ENCODE measurements around the gene STKLD1.
A peak's percentile ranks its signal among the peaks of the same experiment; 100 is the strongest.
"Not testable (repeated sequence)": the region's sequence is repeated elsewhere in the genome, so short reads cannot be mapped to it uniquely, and the experiment has no call there.

Gene STKLD1

GRCh38 chr9:133389025-133389557, 12.9 kb downstream of the STKLD1 start:
- DNase-seq: no peak

GRCh38 chr9:133389562-133389961, 13.4 kb downstream of the STKLD1 start:
- no peak for DNase-seq

GRCh38 chr9:133390713-133391112, 14.5 kb downstream of the STKLD1 start:
- DNase-seq: no peak

GRCh38 chr9:133391449-133391848, 15.3 kb downstream of the STKLD1 start:
- not testable (repeated sequence) for DNase-seq

GRCh38 chr9:133392308-133392707, 16.1 kb downstream of the STKLD1 start:
- DNase-seq: not testable (repeated sequence)

GRCh38 chr9:133393399-133393798, 17.2 kb downstream of the STKLD1 start:
- DNase-seq: no peak

GRCh38 chr9:133394687-133395271, 18.6 kb downstream of the STKLD1 start:
- DNase-seq: no peak

- DNase-seq: no peak
These were observed 20.8 kb downstream of the STKLD1 start for GRCh38 chr9:133396952-133397351.

GRCh38 chr9:133397370-133397769, 21.2 kb downstream of the STKLD1 start:
- no peak for DNase-seq

GRCh38 chr9:133397895-133398294, 21.7 kb downstream of the STKLD1 start:
- no peak for DNase-seq

- DNase-seq: no peak
These were observed 24.1 kb downstream of the STKLD1 start for GRCh38 chr9:133400292-133400691.

- no peak for DNase-seq
These were observed 25.4 kb downstream of the STKLD1 start for GRCh38 chr9:133401588-133401987.

- no peak for DNase-seq
These were observed 26.5 kb downstream of the STKLD1 start for GRCh38 chr9:133402689-133403088.

- no peak for DNase-seq
These were observed 27.7 kb downstream of the STKLD1 start for GRCh38 chr9:133403766-133404453.

GRCh38 chr9:133404454-133405002, 28.4 kb downstream of the STKLD1 start:
- DNase-seq: no peak

- no peak for DNase-seq
These were observed 29.6 kb downstream of the STKLD1 start for GRCh38 chr9:133405508-133406438.

GRCh38 chr9:133406480-133407307, 30.5 kb downstream of the STKLD1 start:
- peak; percentile 26 for DNase-seq

- DNase-seq: no peak
These were observed 31.9 kb downstream of the STKLD1 start for GRCh38 chr9:133408042-133408441.

GRCh38 chr9:133415170-133415569, 39.0 kb downstream of the STKLD1 start:
- DNase-seq: no peak

- DNase-seq: peak; percentile 64
These were observed 41.6 kb downstream of the STKLD1 start, which contains the start of gene REXO4 for GRCh38 chr9:133417541-133418461. REXO4 (minus strand) TSS chr9:133418010; CDS start chr9:133417844, 166 bp downstream.

GRCh38 chr9:133419005-133419404, 42.8 kb downstream of the STKLD1 start:
- DNase-seq: no peak
